ENCODE data around the gene KCTD5. TPM values are rescaled to one million over a fixed set of nuclear protein-coding genes. Genes with fewer than 3 reads are reported as not detected.
"Not testable (repeated sequence)": the region's sequence is repeated elsewhere in the genome, so short reads cannot be mapped to it uniquely, and the experiment has no call there.

Gene KCTD5, protein sequence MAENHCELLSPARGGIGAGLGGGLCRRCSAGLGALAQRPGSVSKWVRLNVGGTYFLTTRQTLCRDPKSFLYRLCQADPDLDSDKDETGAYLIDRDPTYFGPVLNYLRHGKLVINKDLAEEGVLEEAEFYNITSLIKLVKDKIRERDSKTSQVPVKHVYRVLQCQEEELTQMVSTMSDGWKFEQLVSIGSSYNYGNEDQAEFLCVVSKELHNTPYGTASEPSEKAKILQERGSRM
- total RNA-seq: 22.7 and 31.5 TPM in 2 replicates
- polyA plus RNA-seq: 24.5 and 32.2 TPM in 2 replicates

DNA sequence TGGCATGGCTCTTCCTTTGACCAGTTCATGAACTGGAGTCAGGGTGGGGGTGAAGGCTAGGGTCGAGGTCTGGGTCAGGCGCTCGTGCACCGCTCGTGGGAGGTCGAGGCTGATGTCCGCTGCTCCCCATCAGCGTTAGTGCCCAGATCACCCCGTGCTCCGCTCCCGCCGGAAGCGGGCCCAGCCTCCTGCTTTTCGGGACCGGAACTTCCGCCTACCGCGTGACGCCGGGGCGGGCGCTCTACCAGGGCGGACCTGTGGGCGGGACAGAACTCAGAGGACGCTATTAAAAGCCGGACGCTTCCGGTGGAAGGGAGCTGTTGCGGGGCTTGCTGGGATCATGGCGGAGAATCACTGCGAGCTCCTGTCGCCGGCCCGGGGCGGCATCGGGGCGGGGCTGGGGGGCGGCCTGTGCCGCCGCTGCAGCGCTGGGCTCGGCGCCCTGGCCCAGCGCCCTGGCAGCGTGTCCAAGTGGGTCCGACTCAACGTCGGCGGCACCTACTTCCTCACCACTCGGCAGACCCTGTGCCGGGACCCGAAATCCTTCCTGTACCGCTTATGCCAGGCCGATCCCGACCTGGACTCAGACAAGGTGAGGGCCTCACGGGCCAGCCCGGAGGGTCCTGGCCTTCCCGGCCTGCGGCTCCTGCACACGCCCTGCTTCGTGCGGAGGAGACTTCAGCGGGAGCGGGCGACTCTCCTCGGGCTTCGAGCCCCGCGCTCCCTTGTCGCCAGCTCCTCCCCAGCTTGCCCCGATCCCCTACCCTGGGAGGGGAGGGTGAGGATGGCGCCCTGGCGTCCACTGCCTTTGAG is at the start of gene KCTD5:
TSS of gene KCTD5 (plus strand) at position 315 of the 813 bp plus-strand sequence. CDS start at position 341, 26 bp downstream.
- peak within 1 kb of the TSS; percentile 70 for H2AFZ ChIP-seq
- H3K79me2 ChIP-seq: peaks cover 38% of the 10 kb centered on the region
- peaks cover 7% of the 10 kb centered on the region for H4K20me1 ChIP-seq (ENCODE audit: insufficient read depth, poor library complexity, severe bottlenecking)
- H3K27me3 ChIP-seq: no peaks in the 10 kb centered on the region
- TF ChIP-seq, protein P1, sequence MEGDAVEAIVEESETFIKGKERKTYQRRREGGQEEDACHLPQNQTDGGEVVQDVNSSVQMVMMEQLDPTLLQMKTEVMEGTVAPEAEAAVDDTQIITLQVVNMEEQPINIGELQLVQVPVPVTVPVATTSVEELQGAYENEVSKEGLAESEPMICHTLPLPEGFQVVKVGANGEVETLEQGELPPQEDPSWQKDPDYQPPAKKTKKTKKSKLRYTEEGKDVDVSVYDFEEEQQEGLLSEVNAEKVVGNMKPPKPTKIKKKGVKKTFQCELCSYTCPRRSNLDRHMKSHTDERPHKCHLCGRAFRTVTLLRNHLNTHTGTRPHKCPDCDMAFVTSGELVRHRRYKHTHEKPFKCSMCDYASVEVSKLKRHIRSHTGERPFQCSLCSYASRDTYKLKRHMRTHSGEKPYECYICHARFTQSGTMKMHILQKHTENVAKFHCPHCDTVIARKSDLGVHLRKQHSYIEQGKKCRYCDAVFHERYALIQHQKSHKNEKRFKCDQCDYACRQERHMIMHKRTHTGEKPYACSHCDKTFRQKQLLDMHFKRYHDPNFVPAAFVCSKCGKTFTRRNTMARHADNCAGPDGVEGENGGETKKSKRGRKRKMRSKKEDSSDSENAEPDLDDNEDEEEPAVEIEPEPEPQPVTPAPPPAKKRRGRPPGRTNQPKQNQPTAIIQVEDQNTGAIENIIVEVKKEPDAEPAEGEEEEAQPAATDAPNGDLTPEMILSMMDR (IDR thresholded peaks at IDR 0.05; ENCODE audit: poor library complexity): no peak
- TF ChIP-seq EZH2phosphoT487 (IDR thresholded peaks at IDR 0.05; ENCODE audit: low read depth, severe bottlenecking, unreplicated experiment) (no peak), EZH2 (IDR thresholded peaks at IDR 0.05; ENCODE audit: borderline replicate concordance) (no peak)
- no peaks in the 10 kb centered on the region for H3K36me3 ChIP-seq (replicated peaks; ENCODE audit: insufficient read depth, low read depth)
- H3K4me2 ChIP-seq: peak within 1 kb of the TSS; percentile 95
- DNase-seq (ENCODE audit: low spot score): peak; percentile 98
- H3K4me3 ChIP-seq: peak within 1 kb of the TSS; percentile 87
- peaks cover 3% of the 10 kb centered on the region for H3K4me1 ChIP-seq (ENCODE audit: insufficient read depth)
- H3K27ac ChIP-seq: peak within 1 kb of the TSS; percentile 85
- no peaks in the 10 kb centered on the region for H3K9me3 ChIP-seq (ENCODE audit: low read depth)
- no peaks in the 10 kb centered on the region for H3K9me2 ChIP-seq (replicated peaks; ENCODE audit: insufficient read depth)
- under 1% methylated on average over 49 of the region's 73 CpGs for WGBS (ENCODE audit: low lambda C conversion rate, missing lambda C conversion rate)

GRCh38 chr16:2639071-2639721 is 43.1 kb upstream of the KCTD5 start:
- H3K27ac ChIP-seq; H3K36me3 ChIP-seq (replicated peaks; ENCODE audit: insufficient read depth, low read depth); H2AFZ ChIP-seq; DNase-seq (ENCODE audit: low spot score); H3K9me2 ChIP-seq (replicated peaks; ENCODE audit: insufficient read depth); H3K4me1 ChIP-seq (ENCODE audit: insufficient read depth); H3K4me3 ChIP-seq; H3K27me3 ChIP-seq; H3K4me2 ChIP-seq; H3K79me2 ChIP-seq; H4K20me1 ChIP-seq (ENCODE audit: insufficient read depth, poor library complexity, severe bottlenecking); H3K9me3 ChIP-seq (ENCODE audit: low read depth): not testable (repeated sequence)
- TF ChIP-seq, protein P1 (IDR thresholded peaks at IDR 0.05; ENCODE audit: poor library complexity): peak; percentile 18
- no CpG with 5 or more reads among the region's 12 CpGs for WGBS (ENCODE audit: low lambda C conversion rate, missing lambda C conversion rate)

DNA sequence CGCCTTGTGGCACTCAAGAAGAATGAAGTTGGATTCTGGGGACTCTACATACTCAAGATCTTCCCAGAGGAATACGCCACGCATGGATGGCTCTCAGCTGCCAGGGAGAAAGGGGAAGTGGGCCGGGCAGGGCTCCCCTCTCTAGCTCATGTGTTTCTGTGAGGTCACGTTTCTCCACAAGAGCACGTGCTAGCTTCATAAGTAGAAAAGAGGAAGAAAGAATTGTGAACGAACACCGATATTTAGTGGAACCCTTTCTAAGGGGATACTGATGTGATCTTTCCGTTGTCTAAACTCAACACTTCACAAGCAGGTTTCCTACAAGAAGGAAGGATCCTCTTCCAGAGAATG is 42.6 kb upstream of the KCTD5 start:
- 96% methylated on average over 5 of the region's 9 CpGs for WGBS (ENCODE audit: low lambda C conversion rate, missing lambda C conversion rate)
- not testable (repeated sequence) for H3K9me3 ChIP-seq (ENCODE audit: low read depth); H3K4me1 ChIP-seq (ENCODE audit: insufficient read depth); DNase-seq (ENCODE audit: low spot score); H3K27ac ChIP-seq; H3K4me3 ChIP-seq; H3K9me2 ChIP-seq (replicated peaks; ENCODE audit: insufficient read depth); H3K36me3 ChIP-seq (replicated peaks; ENCODE audit: insufficient read depth, low read depth); H3K79me2 ChIP-seq; H2AFZ ChIP-seq; H3K4me2 ChIP-seq; H3K27me3 ChIP-seq; H4K20me1 ChIP-seq (ENCODE audit: insufficient read depth, poor library complexity, severe bottlenecking)

GRCh38 chr16:2642561-2642960 is 39.8 kb upstream of the KCTD5 start:
- H4K20me1 ChIP-seq (ENCODE audit: insufficient read depth, poor library complexity, severe bottlenecking); H3K4me3 ChIP-seq; H3K27me3 ChIP-seq; H3K4me1 ChIP-seq (ENCODE audit: insufficient read depth); DNase-seq (ENCODE audit: low spot score); H3K4me2 ChIP-seq; H2AFZ ChIP-seq; H3K27ac ChIP-seq; H3K36me3 ChIP-seq (replicated peaks; ENCODE audit: insufficient read depth, low read depth); H3K9me2 ChIP-seq (replicated peaks; ENCODE audit: insufficient read depth); H3K79me2 ChIP-seq; H3K9me3 ChIP-seq (ENCODE audit: low read depth): not testable (repeated sequence)
- WGBS (ENCODE audit: low lambda C conversion rate, missing lambda C conversion rate): 100% methylated on average over 4 of the region's 17 CpGs

DNA sequence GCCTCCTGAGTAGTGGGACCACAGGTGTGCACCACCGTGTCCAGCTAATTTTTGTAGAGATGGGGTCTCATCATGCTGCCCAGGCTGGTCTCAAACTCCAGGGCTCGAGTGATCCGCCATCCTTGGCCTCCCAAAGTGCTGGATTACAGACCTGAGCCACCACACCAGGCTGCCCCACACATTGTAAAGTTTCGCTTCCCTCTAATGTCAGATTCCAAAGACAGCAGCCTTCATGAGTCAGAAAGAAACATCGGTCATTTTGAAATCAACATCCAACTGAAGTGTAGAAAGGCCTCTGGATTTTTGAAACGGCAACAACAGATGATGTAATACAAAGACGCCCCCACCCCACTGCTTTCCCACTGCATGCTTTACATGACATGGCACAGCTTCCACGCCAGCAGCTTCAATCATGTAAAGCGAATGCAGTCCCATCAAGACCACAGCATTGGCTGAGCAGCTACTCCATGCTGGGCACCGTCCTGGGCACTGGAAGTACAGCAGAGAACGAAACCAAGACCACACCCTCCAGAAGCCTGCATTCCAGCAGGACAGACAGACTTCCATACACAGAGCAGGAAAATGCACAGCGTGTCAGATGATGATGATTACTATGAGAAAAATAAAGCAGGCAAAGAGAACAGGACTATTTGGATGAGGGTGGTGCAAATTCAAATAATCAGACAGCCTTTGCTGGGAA is 37.4 kb upstream of the KCTD5 start:
- H4K20me1 ChIP-seq (ENCODE audit: insufficient read depth, poor library complexity, severe bottlenecking); H2AFZ ChIP-seq; H3K4me3 ChIP-seq; H3K36me3 ChIP-seq (replicated peaks; ENCODE audit: insufficient read depth, low read depth); H3K4me2 ChIP-seq; H3K9me3 ChIP-seq (ENCODE audit: low read depth); H3K9me2 ChIP-seq (replicated peaks; ENCODE audit: insufficient read depth); DNase-seq (ENCODE audit: low spot score); H3K79me2 ChIP-seq; H3K27me3 ChIP-seq; H3K27ac ChIP-seq; H3K4me1 ChIP-seq (ENCODE audit: insufficient read depth): not testable (repeated sequence)
- WGBS (ENCODE audit: low lambda C conversion rate, missing lambda C conversion rate): no CpG with 5 or more reads among the region's 12 CpGs

DNA sequence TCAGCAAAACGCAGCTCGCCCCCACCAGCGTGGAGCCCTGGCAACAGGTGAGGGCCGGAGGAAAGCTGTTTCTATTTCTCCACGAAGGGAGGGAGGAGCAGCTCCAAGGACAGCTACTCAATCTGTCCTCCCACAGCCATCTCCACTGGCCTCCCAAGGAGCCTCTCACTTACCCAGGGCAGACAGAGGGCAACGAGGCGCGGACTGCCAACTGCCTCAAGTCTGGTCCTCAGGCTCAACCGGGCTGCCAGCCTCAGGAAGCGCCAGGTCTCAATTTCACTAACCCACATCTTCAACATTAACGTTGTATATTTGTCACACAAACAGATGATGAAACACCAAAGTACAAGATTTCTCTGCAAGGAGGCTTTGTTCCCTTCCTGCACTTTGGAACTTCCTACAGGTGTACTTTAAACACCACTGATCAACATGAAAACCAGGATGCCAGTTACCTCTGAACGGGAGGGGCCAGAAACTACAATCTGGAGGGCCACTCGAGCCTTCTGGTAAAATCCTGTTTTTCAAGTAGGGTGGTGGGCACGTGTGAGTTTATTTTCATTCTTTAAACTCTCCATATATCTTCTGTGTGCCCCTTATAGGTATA is 31.0 kb upstream of the KCTD5 start:
- not testable (repeated sequence) for H4K20me1 ChIP-seq (ENCODE audit: insufficient read depth, poor library complexity, severe bottlenecking); H3K9me2 ChIP-seq (replicated peaks; ENCODE audit: insufficient read depth); H3K4me1 ChIP-seq (ENCODE audit: insufficient read depth); H3K27me3 ChIP-seq; H3K27ac ChIP-seq; H3K4me3 ChIP-seq; H2AFZ ChIP-seq; H3K9me3 ChIP-seq (ENCODE audit: low read depth); DNase-seq (ENCODE audit: low spot score); H3K36me3 ChIP-seq (replicated peaks; ENCODE audit: insufficient read depth, low read depth); H3K4me2 ChIP-seq; H3K79me2 ChIP-seq
- no CpG with 5 or more reads among the region's 14 CpGs for WGBS (ENCODE audit: low lambda C conversion rate, missing lambda C conversion rate)

All from hepatocyte (in vitro differentiated cells).